ENCODE data around the gene LRSAM1. TPM values are rescaled to one million over a fixed set of nuclear protein-coding genes. Genes with fewer than 3 reads are reported as not detected.
A peak's percentile ranks its signal among the peaks of the same experiment; 100 is the strongest.

The LRSAM1 gene
- total RNA-seq, 6 donors from 2014 or later, result 12.9 to 77.5 (median 25.4) TPM

DNA sequence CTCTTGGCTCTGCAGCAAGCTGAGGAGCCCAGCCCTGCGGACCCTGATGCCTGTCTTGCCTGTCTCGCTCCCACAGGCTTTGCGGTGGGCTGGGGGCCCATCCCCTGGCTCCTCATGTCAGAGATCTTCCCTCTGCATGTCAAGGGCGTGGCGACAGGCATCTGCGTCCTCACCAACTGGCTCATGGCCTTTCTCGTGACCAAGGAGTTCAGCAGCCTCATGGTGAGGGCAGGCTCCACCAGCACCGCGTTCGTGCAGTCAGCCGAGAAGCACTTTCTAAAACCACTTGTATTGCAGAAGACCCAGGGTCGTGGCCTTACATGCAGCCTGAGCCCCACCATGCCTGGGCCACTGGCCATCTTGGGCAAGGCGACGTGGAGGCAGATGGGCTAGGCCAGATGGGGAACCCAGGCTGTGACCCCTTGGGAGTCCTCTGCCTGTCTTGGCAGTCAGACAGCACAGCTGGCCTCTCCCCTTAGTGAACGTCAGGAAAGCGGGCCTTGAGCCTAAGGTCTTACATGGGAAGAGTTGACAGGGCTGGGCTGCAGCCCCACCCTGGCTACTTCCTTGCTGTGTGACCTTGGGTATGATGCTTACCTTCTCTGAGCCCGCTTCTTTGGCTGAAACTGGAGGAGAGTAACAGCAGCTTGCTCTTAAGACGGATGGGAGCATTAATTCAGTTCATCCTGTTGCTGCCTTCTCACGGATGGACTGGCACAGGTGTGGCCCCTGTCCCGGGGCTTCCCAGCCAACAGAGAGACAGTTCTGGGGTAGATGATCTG is 45.8 kb upstream of the LRSAM1 start:
- Histone ChIP-seq H3K4me3 (no peak overlapping the region), H3K4me1 (no peaks in the 10 kb centered on the region), H3K36me3 (peaks cover 3 to 46% (median 37%) of the 10 kb centered on the region in 4 donors), H3K9me3 (no peaks in the 10 kb centered on the region), H3K27ac (no peak overlapping the region), H3K27me3 (no peaks in the 10 kb centered on the region)
- WGBS, 2 donors, result 88 to 97% methylated on average over 6 to 20 of the region's 20 CpGs
- DNase-seq (peak in 1 of 2 donors; percentile 54), ATAC-seq (ENCODE audit: low FRiP score in 2 of 2) (no peak)
- no peak for TF ChIP-seq POLR2A (IDR thresholded peaks at IDR 0.05)
- TF ChIP-seq, protein P1, sequence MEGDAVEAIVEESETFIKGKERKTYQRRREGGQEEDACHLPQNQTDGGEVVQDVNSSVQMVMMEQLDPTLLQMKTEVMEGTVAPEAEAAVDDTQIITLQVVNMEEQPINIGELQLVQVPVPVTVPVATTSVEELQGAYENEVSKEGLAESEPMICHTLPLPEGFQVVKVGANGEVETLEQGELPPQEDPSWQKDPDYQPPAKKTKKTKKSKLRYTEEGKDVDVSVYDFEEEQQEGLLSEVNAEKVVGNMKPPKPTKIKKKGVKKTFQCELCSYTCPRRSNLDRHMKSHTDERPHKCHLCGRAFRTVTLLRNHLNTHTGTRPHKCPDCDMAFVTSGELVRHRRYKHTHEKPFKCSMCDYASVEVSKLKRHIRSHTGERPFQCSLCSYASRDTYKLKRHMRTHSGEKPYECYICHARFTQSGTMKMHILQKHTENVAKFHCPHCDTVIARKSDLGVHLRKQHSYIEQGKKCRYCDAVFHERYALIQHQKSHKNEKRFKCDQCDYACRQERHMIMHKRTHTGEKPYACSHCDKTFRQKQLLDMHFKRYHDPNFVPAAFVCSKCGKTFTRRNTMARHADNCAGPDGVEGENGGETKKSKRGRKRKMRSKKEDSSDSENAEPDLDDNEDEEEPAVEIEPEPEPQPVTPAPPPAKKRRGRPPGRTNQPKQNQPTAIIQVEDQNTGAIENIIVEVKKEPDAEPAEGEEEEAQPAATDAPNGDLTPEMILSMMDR (IDR thresholded peaks at IDR 0.05), result no peak
- TF ChIP-seq POLR2AphosphoS5 (IDR thresholded peaks at IDR 0.05), result no peak
- no peak for TF ChIP-seq EP300 (IDR thresholded peaks at IDR 0.05)

DNA sequence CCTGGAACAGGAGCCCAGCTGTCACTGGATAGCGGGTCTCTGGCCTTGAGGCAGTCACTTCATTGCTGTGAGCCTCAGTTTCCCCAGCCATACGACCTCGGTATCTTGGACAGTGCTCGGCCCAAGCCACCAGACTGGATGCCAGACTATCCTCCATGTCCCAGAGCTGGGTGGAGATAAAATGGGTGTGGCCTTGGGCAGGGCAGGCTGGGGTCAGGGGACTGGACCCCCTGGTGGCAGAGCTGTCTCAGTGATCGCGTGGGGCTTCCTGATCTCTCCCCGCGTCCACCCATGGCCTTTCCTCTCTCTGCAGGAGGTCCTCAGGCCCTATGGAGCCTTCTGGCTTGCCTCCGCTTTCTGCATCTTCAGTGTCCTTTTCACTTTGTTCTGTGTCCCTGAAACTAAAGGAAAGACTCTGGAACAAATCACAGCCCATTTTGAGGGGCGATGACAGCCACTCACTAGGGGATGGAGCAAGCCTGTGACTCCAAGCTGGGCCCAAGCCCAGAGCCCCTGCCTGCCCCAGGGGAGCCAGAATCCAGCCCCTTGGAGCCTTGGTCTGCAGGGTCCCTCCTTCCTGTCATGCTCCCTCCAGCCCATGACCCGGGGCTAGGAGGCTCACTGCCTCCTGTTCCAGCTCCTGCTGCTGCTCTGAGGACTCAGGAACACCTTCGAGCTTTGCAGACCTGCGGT is 44.4 kb upstream of the LRSAM1 start:
- no peaks in the 10 kb centered on the region for H3K9me3 ChIP-seq
- no peaks in the 10 kb centered on the region for H3K27me3 ChIP-seq
- no peaks in the 10 kb centered on the region for H3K4me1 ChIP-seq
- 82 to 93% methylated on average over 8 to 13 of the region's 13 CpGs for WGBS, 2 donors
- no peak for ATAC-seq (ENCODE audit: low FRiP score in 2 of 2)
- H3K4me3 ChIP-seq, result no peak overlapping the region
- TF ChIP-seq EP300 (IDR thresholded peaks at IDR 0.05) (no peak), POLR2AphosphoS5 (IDR thresholded peaks at IDR 0.05) (no peak), POLR2A (IDR thresholded peaks at IDR 0.05) (no peak)
- TF ChIP-seq, protein P1 (IDR thresholded peaks at IDR 0.05), result no peak
- peak in 1 of 2 donors; percentile 17 for DNase-seq
- peaks cover 3 to 41% (median 29%) of the 10 kb centered on the region in 4 donors for H3K36me3 ChIP-seq
- no peak overlapping the region for H3K27ac ChIP-seq

DNA sequence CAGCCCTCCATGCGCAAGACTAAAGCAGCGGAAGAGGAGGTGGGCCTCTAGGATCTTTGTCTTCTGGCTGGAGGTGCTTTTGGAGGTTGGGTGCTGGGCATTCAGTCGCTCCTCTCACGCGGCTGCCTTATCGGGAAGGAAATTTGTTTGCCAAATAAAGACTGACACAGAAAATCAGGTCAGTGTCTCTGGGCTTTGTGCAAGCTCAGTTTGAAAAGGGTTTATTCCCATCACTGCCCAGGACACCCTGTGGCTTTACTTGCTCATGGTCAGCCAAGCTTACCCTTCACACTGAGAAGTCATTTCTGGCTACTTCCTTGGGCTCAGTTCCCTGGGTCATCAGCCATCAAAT is 43.8 kb upstream of the LRSAM1 start:
- Histone ChIP-seq H3K9me3 (no peaks in the 10 kb centered on the region), H3K27me3 (no peaks in the 10 kb centered on the region), H3K27ac (no peak overlapping the region), H3K36me3 (peaks cover 3 to 38% (median 26%) of the 10 kb centered on the region in 4 donors), H3K4me3 (no peak overlapping the region), H3K4me1 (no peaks in the 10 kb centered on the region)
- DNase-seq (no peak), ATAC-seq (ENCODE audit: low FRiP score in 2 of 2) (no peak)
- 82 to 91% methylated on average over 6 of the region's 6 CpGs for WGBS, 2 donors
- no peak for TF ChIP-seq EP300 (IDR thresholded peaks at IDR 0.05)
- TF ChIP-seq, protein P1 (IDR thresholded peaks at IDR 0.05), result no peak
- no peak for TF ChIP-seq POLR2A (IDR thresholded peaks at IDR 0.05)
- TF ChIP-seq POLR2AphosphoS5 (IDR thresholded peaks at IDR 0.05), result no peak

DNA sequence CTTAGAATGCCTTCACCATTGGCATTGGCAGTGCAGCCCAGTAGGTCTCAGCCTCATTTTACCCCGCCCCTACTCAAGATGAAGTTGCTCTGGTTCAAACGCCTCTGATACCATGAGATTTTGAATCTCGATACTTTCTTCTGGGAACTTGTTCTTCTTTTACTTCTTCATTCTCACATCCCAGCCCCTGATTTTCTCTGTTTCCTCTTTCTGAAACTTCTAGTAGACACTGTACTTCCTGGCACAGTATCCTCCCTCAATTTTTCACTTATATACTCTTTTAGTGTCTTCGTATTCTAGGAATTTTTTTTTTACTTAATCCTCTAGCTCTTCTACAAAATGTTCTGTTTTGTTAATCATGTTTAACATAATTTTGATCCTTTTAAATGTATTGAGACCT is 40.2 kb upstream of the LRSAM1 start:
- peak in 1 of 2 donors; percentile 40 for ATAC-seq (ENCODE audit: low FRiP score in 2 of 2)
- WGBS, 2 donors, result 73 to 83% methylated on average over 4 of the region's 4 CpGs

More for the DNA sequence above, 40.2 kb upstream of the LRSAM1 start:
- no peaks in the 10 kb centered on the region for H3K4me1 ChIP-seq
- no peaks in the 10 kb centered on the region for H3K9me3 ChIP-seq
- H3K4me3 ChIP-seq, result no peak overlapping the region
- peak overlapping the region in 3 of 4 donors; percentile 18 to 59 (median 35) for H3K27ac ChIP-seq
- peaks cover 0 to 11% (median 4%) of the 10 kb centered on the region in 4 donors for H3K36me3 ChIP-seq
- no peaks in the 10 kb centered on the region for H3K27me3 ChIP-seq
- TF ChIP-seq POLR2AphosphoS5 (IDR thresholded peaks at IDR 0.05) (no peak), POLR2A (IDR thresholded peaks at IDR 0.05) (no peak), EP300 (IDR thresholded peaks at IDR 0.05) (no peak)
- TF ChIP-seq, protein P1 (IDR thresholded peaks at IDR 0.05), result no peak
- no peak for DNase-seq

Measured in upper lobe of left lung (tissue), 6 donors.